ENCODE data around the gene MORN5. TPM values are rescaled to one million over a fixed set of nuclear protein-coding genes. Genes with fewer than 3 reads are reported as not detected.
A peak's percentile ranks its signal among the peaks of the same experiment; 100 is the strongest.

Gene MORN5
- polyA plus RNA-seq, 2 of the 4 experiments (the other 2 are of a cell fraction), result not detected

DNA sequence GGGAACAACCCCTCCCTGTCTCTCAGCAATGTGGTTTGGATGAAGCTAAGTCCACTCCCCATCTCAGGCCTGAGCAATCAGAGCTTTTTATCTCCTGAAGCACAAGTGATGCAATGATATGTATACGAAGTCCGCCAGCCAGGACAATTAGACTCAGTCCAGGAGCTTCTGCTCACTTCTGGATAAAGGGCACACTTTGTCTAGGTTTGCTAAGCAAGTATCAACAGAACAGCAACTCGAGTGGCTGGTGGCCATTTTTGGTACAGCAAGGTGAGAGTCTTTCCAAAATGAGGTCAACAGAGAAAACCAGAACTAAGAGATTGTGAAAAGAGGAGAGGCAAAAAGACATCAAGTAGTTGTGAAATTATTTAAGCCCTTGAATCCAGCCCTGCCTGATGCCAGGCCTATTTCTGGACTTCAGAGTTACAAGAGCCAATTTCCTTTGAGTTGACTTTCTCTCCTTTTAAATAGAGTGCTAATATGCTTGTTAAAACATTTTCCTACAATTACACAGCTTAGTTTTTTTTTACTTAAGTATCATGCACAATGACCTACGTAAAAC lies 8.4 kb upstream of the MORN5 start:
- H3K4me3 ChIP-seq, result no peak overlapping the region
- no peaks in the 10 kb centered on the region for H3K4me1 ChIP-seq
- ATAC-seq, result peak in 1 of 2 experiments; percentile 37; a peak in 1 of 6 replicates
- H3K27ac ChIP-seq, result no peak overlapping the region
- WGBS (ENCODE audit: missing lambda C conversion rate), result 87% methylated on average over 4 of the region's 4 CpGs
- FAIRE-seq, result no peak
- TF ChIP-seq, protein P1, sequence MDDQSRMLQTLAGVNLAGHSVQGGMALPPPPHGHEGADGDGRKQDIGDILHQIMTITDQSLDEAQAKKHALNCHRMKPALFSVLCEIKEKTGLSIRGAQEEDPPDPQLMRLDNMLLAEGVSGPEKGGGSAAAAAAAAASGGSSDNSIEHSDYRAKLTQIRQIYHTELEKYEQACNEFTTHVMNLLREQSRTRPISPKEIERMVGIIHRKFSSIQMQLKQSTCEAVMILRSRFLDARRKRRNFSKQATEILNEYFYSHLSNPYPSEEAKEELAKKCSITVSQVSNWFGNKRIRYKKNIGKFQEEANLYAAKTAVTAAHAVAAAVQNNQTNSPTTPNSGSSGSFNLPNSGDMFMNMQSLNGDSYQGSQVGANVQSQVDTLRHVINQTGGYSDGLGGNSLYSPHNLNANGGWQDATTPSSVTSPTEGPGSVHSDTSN (IDR thresholded peaks at IDR 0.05), result no peak
- TF ChIP-seq CBX2 (IDR thresholded peaks at IDR 0.05; ENCODE audit: borderline replicate concordance, low read depth) (no peak), ZFP36 (IDR thresholded peaks at IDR 0.05; ENCODE audit: borderline replicate concordance, partially characterized antibody) (no peak), CHD2 (IDR thresholded peaks at IDR 0.05; ENCODE audit: low read length, partially characterized antibody) (no peak), HOXA7 (CRISPR knock-in tag; IDR thresholded peaks at IDR 0.05) (no peak), HOXB5 (CRISPR knock-in tag; IDR thresholded peaks at IDR 0.05) (no peak), HDAC2 (IDR thresholded peaks at IDR 0.05) (no peak), MAZ (IDR thresholded peaks at IDR 0.05; ENCODE audit: borderline replicate concordance, low read depth, low read length) (no peak), HEYL (CRISPR knock-in tag; IDR thresholded peaks at IDR 0.05) (no peak), JUN (IDR thresholded peaks at IDR 0.05) (no peak)
- TF ChIP-seq, protein P2, sequence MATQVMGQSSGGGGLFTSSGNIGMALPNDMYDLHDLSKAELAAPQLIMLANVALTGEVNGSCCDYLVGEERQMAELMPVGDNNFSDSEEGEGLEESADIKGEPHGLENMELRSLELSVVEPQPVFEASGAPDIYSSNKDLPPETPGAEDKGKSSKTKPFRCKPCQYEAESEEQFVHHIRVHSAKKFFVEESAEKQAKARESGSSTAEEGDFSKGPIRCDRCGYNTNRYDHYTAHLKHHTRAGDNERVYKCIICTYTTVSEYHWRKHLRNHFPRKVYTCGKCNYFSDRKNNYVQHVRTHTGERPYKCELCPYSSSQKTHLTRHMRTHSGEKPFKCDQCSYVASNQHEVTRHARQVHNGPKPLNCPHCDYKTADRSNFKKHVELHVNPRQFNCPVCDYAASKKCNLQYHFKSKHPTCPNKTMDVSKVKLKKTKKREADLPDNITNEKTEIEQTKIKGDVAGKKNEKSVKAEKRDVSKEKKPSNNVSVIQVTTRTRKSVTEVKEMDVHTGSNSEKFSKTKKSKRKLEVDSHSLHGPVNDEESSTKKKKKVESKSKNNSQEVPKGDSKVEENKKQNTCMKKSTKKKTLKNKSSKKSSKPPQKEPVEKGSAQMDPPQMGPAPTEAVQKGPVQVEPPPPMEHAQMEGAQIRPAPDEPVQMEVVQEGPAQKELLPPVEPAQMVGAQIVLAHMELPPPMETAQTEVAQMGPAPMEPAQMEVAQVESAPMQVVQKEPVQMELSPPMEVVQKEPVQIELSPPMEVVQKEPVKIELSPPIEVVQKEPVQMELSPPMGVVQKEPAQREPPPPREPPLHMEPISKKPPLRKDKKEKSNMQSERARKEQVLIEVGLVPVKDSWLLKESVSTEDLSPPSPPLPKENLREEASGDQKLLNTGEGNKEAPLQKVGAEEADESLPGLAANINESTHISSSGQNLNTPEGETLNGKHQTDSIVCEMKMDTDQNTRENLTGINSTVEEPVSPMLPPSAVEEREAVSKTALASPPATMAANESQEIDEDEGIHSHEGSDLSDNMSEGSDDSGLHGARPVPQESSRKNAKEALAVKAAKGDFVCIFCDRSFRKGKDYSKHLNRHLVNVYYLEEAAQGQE (IDR thresholded peaks at IDR 0.05), result no peak
- TF ChIP-seq, protein P3, sequence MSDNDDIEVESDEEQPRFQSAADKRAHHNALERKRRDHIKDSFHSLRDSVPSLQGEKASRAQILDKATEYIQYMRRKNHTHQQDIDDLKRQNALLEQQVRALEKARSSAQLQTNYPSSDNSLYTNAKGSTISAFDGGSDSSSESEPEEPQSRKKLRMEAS (IDR thresholded peaks at IDR 0.05), result no peak
- H3K9me3 ChIP-seq, result no peaks in the 10 kb centered on the region
- no peak overlapping the region for H3K4me2 ChIP-seq
- POLR2A ChIA-PET, result interaction anchor here (1.0 kb wide), 2 partner anchors 8 to 12 kb away, joined by 3 to 7 read pairs; partner anchors contain the start of genes MORN5 and NDUFA8
- CTCF ChIA-PET, result interaction anchor here (1.8 to 7.1 kb wide), 3 partner anchors 8 to 52 kb away, joined by 5 to 48 read pairs (median 6); no protein-coding TSS in a partner anchor
- no peak for DNase-seq (ENCODE audit: low read depth in 1 of 2, low spot score in 1 of 2)

DNA sequence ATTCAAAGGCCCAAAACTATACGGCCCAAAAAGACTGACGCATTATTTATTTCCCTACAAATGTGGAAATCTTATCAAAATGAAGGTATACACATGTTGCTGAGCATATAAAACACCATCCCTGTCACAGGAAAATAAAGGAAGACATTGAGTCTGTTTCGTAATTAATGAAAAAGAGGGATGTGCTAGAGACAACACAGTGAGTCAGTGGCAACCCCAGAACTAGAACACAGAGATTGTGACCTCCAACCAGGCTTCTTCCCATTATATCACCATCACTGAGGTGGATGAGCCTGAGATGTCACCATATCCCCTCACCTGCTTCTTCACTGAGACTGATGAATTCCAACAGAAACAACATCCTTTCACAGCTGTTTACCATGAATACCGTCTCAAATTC lies 3.9 kb upstream of the MORN5 start:
- DNase-seq (ENCODE audit: low read depth in 1 of 2, low spot score in 1 of 2) (no peak), ATAC-seq (no peak), FAIRE-seq (no peak)
- H3K9me3 ChIP-seq, result no peaks in the 10 kb centered on the region
- POLR2A ChIA-PET, result no interaction called here
- CTCF ChIA-PET, result interaction anchor here (1.0 to 7.1 kb wide), 4 partner anchors 10 to 57 kb away, joined by 3 to 48 read pairs (median 4); no protein-coding TSS in a partner anchor
- no peak overlapping the region for H3K27ac ChIP-seq
- no peak overlapping the region for H3K4me2 ChIP-seq
- no peak for TF ChIP-seq RCOR1 (IDR thresholded peaks at IDR 0.05; ENCODE audit: low read depth, low read length)
- no peak for TF ChIP-seq RAD21 (conservative IDR thresholded peaks at IDR 0.05 in 1 of 2, IDR thresholded peaks at IDR 0.05 in 1 of 2)
- TF ChIP-seq ESRRA (IDR thresholded peaks at IDR 0.05; ENCODE audit: borderline replicate concordance, low read length), result no peak
- no peak for TF ChIP-seq SREBF2 (IDR thresholded peaks at IDR 0.05)
- no peak for TF ChIP-seq ZSCAN20 (CRISPR knock-in tag; IDR thresholded peaks at IDR 0.05)
- TF ChIP-seq NFE2L2 (conservative IDR thresholded peaks at IDR 0.05; ENCODE audit: low read length), result no peak
- TF ChIP-seq, protein P4, sequence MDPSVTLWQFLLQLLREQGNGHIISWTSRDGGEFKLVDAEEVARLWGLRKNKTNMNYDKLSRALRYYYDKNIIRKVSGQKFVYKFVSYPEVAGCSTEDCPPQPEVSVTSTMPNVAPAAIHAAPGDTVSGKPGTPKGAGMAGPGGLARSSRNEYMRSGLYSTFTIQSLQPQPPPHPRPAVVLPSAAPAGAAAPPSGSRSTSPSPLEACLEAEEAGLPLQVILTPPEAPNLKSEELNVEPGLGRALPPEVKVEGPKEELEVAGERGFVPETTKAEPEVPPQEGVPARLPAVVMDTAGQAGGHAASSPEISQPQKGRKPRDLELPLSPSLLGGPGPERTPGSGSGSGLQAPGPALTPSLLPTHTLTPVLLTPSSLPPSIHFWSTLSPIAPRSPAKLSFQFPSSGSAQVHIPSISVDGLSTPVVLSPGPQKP (IDR thresholded peaks at IDR 0.05; ENCODE audit: low read depth, low read length), result no peak
- TF ChIP-seq GATA3 (IDR thresholded peaks at IDR 0.05; ENCODE audit: borderline replicate concordance), result no peak
- TF ChIP-seq FOSB (CRISPR knock-in tag; IDR thresholded peaks at IDR 0.05), result no peak
- TF ChIP-seq, protein P5, sequence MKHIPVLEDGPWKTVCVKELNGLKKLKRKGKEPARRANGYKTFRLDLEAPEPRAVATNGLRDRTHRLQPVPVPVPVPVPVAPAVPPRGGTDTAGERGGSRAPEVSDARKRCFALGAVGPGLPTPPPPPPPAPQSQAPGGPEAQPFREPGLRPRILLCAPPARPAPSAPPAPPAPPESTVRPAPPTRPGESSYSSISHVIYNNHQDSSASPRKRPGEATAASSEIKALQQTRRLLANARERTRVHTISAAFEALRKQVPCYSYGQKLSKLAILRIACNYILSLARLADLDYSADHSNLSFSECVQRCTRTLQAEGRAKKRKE (CRISPR knock-in tag; IDR thresholded peaks at IDR 0.05; ENCODE audit: low read depth), result no peak
- TF ChIP-seq, protein P6, sequence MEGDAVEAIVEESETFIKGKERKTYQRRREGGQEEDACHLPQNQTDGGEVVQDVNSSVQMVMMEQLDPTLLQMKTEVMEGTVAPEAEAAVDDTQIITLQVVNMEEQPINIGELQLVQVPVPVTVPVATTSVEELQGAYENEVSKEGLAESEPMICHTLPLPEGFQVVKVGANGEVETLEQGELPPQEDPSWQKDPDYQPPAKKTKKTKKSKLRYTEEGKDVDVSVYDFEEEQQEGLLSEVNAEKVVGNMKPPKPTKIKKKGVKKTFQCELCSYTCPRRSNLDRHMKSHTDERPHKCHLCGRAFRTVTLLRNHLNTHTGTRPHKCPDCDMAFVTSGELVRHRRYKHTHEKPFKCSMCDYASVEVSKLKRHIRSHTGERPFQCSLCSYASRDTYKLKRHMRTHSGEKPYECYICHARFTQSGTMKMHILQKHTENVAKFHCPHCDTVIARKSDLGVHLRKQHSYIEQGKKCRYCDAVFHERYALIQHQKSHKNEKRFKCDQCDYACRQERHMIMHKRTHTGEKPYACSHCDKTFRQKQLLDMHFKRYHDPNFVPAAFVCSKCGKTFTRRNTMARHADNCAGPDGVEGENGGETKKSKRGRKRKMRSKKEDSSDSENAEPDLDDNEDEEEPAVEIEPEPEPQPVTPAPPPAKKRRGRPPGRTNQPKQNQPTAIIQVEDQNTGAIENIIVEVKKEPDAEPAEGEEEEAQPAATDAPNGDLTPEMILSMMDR (IDR thresholded peaks at IDR 0.05), result no peak
- no peak for TF ChIP-seq CEBPB (IDR thresholded peaks at IDR 0.05)
- TF ChIP-seq HOXA7 (CRISPR knock-in tag; IDR thresholded peaks at IDR 0.05), result no peak
- TF ChIP-seq NR3C1 (IDR thresholded peaks at IDR 0.05), result no peak
- TF ChIP-seq JUN (IDR thresholded peaks at IDR 0.05), result no peak
- no peak for TF ChIP-seq CBX2 (IDR thresholded peaks at IDR 0.05; ENCODE audit: borderline replicate concordance, low read depth)
- no peak for TF ChIP-seq CHD4 (IDR thresholded peaks at IDR 0.05; ENCODE audit: borderline replicate concordance)
- no peak for TF ChIP-seq POLR2AphosphoS2 (conservative IDR thresholded peaks at IDR 0.05; ENCODE audit: low read length)
- WGBS (ENCODE audit: missing lambda C conversion rate), result 93% methylated on average over 4 of the region's 4 CpGs
- H3K4me3 ChIP-seq, result no peak overlapping the region
- peaks cover 13% of the 10 kb centered on the region; the same call in 1 of the 3 replicates for H3K4me1 ChIP-seq
